Measurements from ENCODE around the gene MKRN2.

MKRN2 gene

GRCh38 chr3:12515631-12516030, 41.3 kb upstream of the MKRN2 start:
- TF ChIP-seq, protein P1, sequence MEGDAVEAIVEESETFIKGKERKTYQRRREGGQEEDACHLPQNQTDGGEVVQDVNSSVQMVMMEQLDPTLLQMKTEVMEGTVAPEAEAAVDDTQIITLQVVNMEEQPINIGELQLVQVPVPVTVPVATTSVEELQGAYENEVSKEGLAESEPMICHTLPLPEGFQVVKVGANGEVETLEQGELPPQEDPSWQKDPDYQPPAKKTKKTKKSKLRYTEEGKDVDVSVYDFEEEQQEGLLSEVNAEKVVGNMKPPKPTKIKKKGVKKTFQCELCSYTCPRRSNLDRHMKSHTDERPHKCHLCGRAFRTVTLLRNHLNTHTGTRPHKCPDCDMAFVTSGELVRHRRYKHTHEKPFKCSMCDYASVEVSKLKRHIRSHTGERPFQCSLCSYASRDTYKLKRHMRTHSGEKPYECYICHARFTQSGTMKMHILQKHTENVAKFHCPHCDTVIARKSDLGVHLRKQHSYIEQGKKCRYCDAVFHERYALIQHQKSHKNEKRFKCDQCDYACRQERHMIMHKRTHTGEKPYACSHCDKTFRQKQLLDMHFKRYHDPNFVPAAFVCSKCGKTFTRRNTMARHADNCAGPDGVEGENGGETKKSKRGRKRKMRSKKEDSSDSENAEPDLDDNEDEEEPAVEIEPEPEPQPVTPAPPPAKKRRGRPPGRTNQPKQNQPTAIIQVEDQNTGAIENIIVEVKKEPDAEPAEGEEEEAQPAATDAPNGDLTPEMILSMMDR (IDR thresholded peaks at IDR 0.05; ENCODE audit: low read depth, low read length): no peak

DNA sequence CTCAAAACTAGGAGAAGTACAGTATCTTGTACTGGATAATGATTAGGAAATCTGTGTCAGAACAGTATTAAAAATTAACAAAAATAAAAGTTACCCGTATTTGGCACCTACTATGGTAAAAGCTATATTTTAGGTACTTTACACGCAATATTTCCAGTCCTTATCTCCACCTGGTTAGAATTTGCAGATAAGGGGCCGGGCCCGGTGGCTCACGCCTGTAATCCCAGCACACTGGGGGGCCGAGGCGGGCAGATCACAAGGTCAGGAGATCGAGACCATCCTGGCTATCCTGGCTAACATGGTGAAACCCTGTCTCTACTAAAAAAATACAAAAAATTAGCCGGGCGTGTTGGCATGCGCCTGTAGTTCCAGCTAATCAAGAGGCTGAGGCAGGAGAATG, 40.0 kb upstream of the MKRN2 start:
- DNase-seq (ENCODE audit: low read depth in 2 of 2): no peak
- TF ChIP-seq, protein P1 (IDR thresholded peaks at IDR 0.05; ENCODE audit: low read depth, low read length): no peak
- H3K4me3 ChIP-seq (replicated peaks in 1 of 2; ENCODE audit: low read depth in 2 of 2, low read length in 2 of 2): no peak overlapping the region

More at GRCh38 chr3:12515631-12516030, 41.3 kb upstream of the MKRN2 start:
- no peak for DNase-seq (ENCODE audit: low read depth in 2 of 2)
- H3K4me3 ChIP-seq (replicated peaks in 1 of 2; ENCODE audit: low read depth in 2 of 2, low read length in 2 of 2): no peak overlapping the region

DNA sequence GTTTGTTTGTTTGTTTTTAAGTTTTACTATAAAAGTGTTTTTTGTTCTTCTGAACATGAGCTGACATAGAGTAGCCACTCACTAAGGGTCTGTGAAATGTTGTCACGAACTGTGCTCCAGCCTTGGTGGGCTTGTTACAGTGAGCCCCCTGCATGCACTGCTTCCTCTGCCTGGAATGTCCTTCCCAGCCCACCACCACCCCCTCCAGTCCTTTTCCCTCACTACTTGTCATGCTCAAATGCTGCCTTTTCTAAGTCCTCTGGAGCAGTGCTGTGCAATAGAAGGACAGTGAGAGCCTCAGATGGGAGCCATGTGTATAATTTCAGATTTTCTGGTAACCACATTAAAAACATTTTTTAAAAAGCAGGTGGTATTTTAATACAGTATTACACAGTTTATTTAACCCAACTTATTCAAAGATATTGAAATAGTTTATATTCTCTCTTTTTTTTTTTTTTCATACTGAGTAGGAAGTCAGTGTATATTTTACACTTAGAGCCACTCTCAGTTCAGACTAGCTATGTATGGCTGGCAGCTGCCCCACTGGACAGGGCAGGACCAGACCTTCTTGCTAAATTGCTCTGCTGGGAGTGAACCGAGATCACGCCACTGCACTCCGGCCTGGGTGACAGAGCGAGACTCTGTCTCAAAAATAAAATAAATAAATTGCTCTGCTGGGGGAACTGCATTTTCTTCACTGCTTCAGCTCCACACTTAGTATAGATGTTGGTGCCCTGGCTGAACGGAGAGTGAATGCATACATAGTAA, 38.4 kb upstream of the MKRN2 start:
- TF ChIP-seq, protein P1 (IDR thresholded peaks at IDR 0.05; ENCODE audit: low read depth, low read length): no peak
- no peak for DNase-seq (ENCODE audit: low read depth in 2 of 2)
- no peak overlapping the region for H3K4me3 ChIP-seq (replicated peaks in 1 of 2; ENCODE audit: low read depth in 2 of 2, low read length in 2 of 2)

GRCh38 chr3:12521010-12521409, 35.9 kb upstream of the MKRN2 start:
- TF ChIP-seq, protein P1 (IDR thresholded peaks at IDR 0.05; ENCODE audit: low read depth, low read length): no peak
- DNase-seq (ENCODE audit: low read depth in 2 of 2): no peak

DNA sequence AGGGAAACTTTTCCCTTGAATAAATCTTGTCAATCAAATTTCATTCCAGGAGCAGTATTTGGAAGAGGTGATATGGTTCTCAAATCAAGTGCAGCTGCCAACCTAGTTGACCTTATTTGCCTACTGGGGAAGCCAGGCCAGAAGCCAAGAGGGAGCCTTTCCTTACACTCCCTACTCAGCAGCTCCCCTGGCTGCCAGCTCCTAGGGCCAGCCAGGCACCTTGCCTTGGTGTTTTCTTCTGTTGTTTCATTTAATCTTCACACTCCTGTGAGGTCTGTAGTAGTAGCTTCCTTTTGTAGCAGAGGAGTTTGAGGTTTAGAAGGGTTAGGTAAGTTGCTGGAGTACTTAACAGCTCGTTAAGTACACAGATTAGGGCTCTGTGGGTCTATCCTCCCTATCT, 34.2 kb upstream of the MKRN2 start:
- no peak overlapping the region for H3K4me3 ChIP-seq (replicated peaks in 1 of 2; ENCODE audit: low read depth in 2 of 2, low read length in 2 of 2)
- DNase-seq (ENCODE audit: low read depth in 2 of 2): peak in 1 of 2 donors; percentile 17
- TF ChIP-seq, protein P1 (IDR thresholded peaks at IDR 0.05; ENCODE audit: low read depth, low read length): no peak

More at GRCh38 chr3:12521010-12521409, 35.9 kb upstream of the MKRN2 start:
- no peak overlapping the region for H3K4me3 ChIP-seq (replicated peaks in 1 of 2; ENCODE audit: low read depth in 2 of 2, low read length in 2 of 2)

DNA sequence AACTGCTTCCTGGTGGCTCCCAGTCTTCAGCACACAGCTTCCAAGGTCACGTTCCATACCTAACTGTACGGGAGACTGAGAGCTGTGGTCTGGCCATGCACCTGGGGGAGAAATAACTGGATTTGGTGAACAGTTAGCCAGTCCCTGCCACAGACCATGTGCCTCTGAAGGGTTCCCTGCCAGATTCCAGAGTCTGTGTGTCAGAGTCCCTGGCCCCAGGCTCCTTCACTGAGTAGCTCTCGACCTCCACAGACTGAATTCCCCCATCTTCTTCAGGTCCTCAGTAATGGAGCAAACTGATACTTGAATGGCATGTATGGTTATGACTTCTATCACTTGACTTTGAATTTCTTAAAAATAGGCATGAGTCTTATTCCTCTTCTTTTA, 29.1 kb upstream of the MKRN2 start:
- DNase-seq (ENCODE audit: low read depth in 2 of 2): no peak
- TF ChIP-seq, protein P1 (IDR thresholded peaks at IDR 0.05; ENCODE audit: low read depth, low read length): no peak
- H3K4me3 ChIP-seq (replicated peaks in 1 of 2; ENCODE audit: low read depth in 2 of 2, low read length in 2 of 2): no peak overlapping the region

Measured in cardiac fibroblast (primary cell).